ENCODE data around the gene MPDZ.

The MPDZ gene

GRCh38 chr9:13109781-13110180 lies 169.7 kb downstream of the MPDZ start:
- H3K27me3 ChIP-seq (replicated peaks; ENCODE audit: control insufficient read depth, insufficient read depth, low read length): no peaks in the 10 kb centered on the region
- DNase-seq (ENCODE audit: extremely low read depth, insufficient read length): no peak
- TF ChIP-seq, protein P1, sequence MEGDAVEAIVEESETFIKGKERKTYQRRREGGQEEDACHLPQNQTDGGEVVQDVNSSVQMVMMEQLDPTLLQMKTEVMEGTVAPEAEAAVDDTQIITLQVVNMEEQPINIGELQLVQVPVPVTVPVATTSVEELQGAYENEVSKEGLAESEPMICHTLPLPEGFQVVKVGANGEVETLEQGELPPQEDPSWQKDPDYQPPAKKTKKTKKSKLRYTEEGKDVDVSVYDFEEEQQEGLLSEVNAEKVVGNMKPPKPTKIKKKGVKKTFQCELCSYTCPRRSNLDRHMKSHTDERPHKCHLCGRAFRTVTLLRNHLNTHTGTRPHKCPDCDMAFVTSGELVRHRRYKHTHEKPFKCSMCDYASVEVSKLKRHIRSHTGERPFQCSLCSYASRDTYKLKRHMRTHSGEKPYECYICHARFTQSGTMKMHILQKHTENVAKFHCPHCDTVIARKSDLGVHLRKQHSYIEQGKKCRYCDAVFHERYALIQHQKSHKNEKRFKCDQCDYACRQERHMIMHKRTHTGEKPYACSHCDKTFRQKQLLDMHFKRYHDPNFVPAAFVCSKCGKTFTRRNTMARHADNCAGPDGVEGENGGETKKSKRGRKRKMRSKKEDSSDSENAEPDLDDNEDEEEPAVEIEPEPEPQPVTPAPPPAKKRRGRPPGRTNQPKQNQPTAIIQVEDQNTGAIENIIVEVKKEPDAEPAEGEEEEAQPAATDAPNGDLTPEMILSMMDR (IDR thresholded peaks at IDR 0.05; ENCODE audit: insufficient read depth, low read length, poor library complexity, severe bottlenecking): no peak
- H3K36me3 ChIP-seq (ENCODE audit: control insufficient read depth, insufficient read depth, low read length): no peaks in the 10 kb centered on the region
- no peak overlapping the region for H3K4me3 ChIP-seq (replicated peaks; ENCODE audit: low read depth, low read length)

GRCh38 chr9:13107008-13107407 lies 172.5 kb downstream of the MPDZ start:
- TF ChIP-seq, protein P1 (IDR thresholded peaks at IDR 0.05; ENCODE audit: insufficient read depth, low read length, poor library complexity, severe bottlenecking): no peak
- H3K4me3 ChIP-seq (replicated peaks; ENCODE audit: low read depth, low read length): no peak overlapping the region
- H3K36me3 ChIP-seq (ENCODE audit: control insufficient read depth, insufficient read depth, low read length): no peaks in the 10 kb centered on the region
- no peaks in the 10 kb centered on the region for H3K27me3 ChIP-seq (replicated peaks; ENCODE audit: control insufficient read depth, insufficient read depth, low read length)
- DNase-seq (ENCODE audit: extremely low read depth, insufficient read length): no peak

- Histone ChIP-seq H3K27me3 (replicated peaks; ENCODE audit: control insufficient read depth, insufficient read depth, low read length) (no peaks in the 10 kb centered on the region), H3K36me3 (ENCODE audit: control insufficient read depth, insufficient read depth, low read length) (no peaks in the 10 kb centered on the region), H3K4me3 (replicated peaks; ENCODE audit: low read depth, low read length) (no peak overlapping the region)
- TF ChIP-seq, protein P1 (IDR thresholded peaks at IDR 0.05; ENCODE audit: insufficient read depth, low read length, poor library complexity, severe bottlenecking): no peak
- no peak for DNase-seq (ENCODE audit: extremely low read depth, insufficient read length)
These were observed 178.4 kb downstream of the MPDZ start for GRCh38 chr9:13100914-13101572.

- no peak for DNase-seq (ENCODE audit: extremely low read depth, insufficient read length)
- Histone ChIP-seq H3K4me3 (replicated peaks; ENCODE audit: low read depth, low read length) (no peak overlapping the region), H3K27me3 (replicated peaks; ENCODE audit: control insufficient read depth, insufficient read depth, low read length) (no peaks in the 10 kb centered on the region), H3K36me3 (ENCODE audit: control insufficient read depth, insufficient read depth, low read length) (no peaks in the 10 kb centered on the region)
- TF ChIP-seq, protein P1 (IDR thresholded peaks at IDR 0.05; ENCODE audit: insufficient read depth, low read length, poor library complexity, severe bottlenecking): no peak
These were observed 184.4 kb downstream of the MPDZ start for GRCh38 chr9:13095056-13095455.

DNA sequence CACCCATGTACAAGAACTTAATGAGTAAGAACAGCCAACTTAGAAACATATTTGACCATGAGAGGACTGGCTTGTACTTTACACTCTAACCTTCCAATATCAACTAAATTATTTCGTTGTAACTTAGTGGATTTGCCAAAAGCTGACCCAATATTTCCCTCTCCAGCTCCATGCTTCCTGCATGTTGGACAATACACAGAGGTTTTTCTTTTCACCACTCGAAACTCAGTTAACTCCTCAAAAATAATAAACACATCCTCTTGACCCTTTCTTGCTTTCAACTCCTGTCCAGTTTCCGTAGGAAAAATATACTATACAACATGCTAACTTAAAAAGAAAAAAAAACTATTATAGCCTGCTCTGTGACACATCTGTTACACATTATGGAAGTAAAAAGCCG lies 188.9 kb downstream of the MPDZ start:
- DNase-seq (ENCODE audit: extremely low read depth, insufficient read length): no peak
- Histone ChIP-seq H3K36me3 (ENCODE audit: control insufficient read depth, insufficient read depth, low read length) (no peaks in the 10 kb centered on the region), H3K4me3 (replicated peaks; ENCODE audit: low read depth, low read length) (no peak overlapping the region), H3K27me3 (replicated peaks; ENCODE audit: control insufficient read depth, insufficient read depth, low read length) (no peaks in the 10 kb centered on the region)
- TF ChIP-seq, protein P1 (IDR thresholded peaks at IDR 0.05; ENCODE audit: insufficient read depth, low read length, poor library complexity, severe bottlenecking): no peak

DNA sequence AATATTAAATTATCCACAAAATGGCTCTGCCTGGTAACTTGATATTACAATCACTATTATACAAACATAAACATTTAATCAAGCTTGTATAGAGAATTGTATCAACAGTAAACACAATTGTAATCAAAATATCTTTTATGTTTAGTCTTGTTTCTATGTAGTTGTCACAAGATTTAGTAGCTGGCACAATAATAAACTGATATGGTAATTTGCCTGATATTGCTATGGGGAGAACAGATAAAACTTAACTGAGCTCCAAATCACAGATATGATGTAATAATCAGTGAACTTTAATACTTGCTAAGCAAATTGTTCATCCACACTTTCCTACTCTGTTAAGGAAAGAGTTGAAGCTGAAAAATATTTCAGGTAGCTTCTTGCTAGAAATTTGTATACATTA lies 189.8 kb downstream of the MPDZ start:
- no peaks in the 10 kb centered on the region for H3K36me3 ChIP-seq (ENCODE audit: control insufficient read depth, insufficient read depth, low read length)
- no peak for DNase-seq (ENCODE audit: extremely low read depth, insufficient read length)
- H3K4me3 ChIP-seq (replicated peaks; ENCODE audit: low read depth, low read length): no peak overlapping the region
- TF ChIP-seq, protein P1 (IDR thresholded peaks at IDR 0.05; ENCODE audit: insufficient read depth, low read length, poor library complexity, severe bottlenecking): no peak
- no peaks in the 10 kb centered on the region for H3K27me3 ChIP-seq (replicated peaks; ENCODE audit: control insufficient read depth, insufficient read depth, low read length)

Measured in GM06990 (cell line).